ENCODE results near the gene ACACA. TPM values are rescaled to one million over a fixed set of nuclear protein-coding genes. Genes with fewer than 3 reads are reported as not detected.

The ACACA gene
- total and polyA plus RNA-seq, 4 donors, result 6.1 to 49.9 (median 23.7) TPM

DNA sequence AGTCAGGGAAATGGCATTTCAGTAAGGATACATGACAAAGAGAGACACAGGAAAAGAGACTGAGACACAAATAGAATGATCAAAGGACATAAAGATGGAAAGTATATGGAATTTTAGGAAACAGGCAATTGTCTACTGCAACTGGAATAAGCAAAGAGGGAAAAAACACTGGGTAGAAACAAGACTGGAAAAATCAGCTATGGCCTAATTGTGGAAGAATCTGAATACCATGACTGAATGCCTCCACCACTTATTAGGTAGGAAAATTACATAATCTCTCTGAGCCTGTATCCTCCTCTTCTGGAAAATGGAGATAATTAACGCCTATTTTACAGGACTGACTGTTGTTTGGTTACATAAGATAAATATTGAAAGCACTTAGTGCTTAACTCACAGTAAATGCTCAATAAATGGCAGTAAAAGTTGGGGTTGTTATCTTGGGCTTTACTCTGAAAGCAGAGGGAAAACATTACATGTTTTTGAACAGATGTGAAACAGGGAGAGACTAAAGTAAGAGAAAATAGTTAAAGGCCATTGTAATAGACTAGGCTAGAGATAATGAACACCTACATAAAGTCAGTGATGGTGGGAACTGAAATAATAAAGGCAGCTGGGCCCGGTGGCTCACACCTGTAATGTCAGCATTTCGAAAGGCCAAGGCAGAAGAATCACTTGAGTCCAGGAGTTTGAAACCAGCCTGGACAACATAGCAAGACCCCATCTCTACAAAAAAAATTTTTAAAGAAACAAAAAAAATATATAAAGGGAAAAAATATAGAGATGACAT, 94.3 kb downstream of the ACACA start:
- no peaks in the 10 kb centered on the region for H3K9me3 ChIP-seq (ENCODE audit: control insufficient read depth, low read length)
- H3K36me3 ChIP-seq (ENCODE audit: control insufficient read depth in 1 of 2, insufficient read depth in 2 of 2, low read length in 1 of 2), result peaks cover 0 to 3% of the 10 kb centered on the region in 2 donors
- no peaks in the 10 kb centered on the region for H3K4me1 ChIP-seq (ENCODE audit: control insufficient read depth in 1 of 2, insufficient read depth in 2 of 2, low read length in 2 of 2)
- no peak overlapping the region for H3K27ac ChIP-seq (ENCODE audit: low read depth in 1 of 2, low read length in 2 of 2)
- ATAC-seq (ENCODE audit: low FRiP score) (no peak), DNase-seq (no peak)
- WGBS, 2 donors, result 95 to 99% methylated on average over 3 of the region's 3 CpGs
- no peaks in the 10 kb centered on the region for H3K27me3 ChIP-seq (ENCODE audit: control insufficient read depth in 1 of 2, insufficient read depth in 2 of 2, low read length in 1 of 2)
- no peak overlapping the region for H3K4me3 ChIP-seq (ENCODE audit: low read length in 2 of 2)
- intact Hi-C loops (cut with DNase I), result no loop called here

DNA sequence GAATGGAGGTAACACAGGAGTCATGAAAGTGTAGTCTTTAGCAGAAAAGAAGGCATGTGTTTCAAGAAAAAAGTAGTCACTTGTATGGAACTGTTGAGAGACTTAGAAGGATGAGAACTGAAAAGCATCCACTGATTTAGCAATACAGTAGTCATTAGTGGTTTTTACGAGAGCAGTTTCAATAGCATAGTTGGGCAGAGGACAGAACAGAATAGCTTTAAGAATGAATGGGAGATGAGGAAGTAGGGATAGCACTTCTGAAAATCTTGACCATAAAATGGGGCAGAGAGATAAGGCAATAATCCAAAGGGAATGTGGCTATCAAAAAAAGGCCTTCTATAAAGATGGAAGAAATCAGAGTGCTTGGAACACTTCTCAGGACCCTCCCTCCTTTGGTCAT, 95.7 kb downstream of the ACACA start:
- ATAC-seq (ENCODE audit: low FRiP score), result no peak
- Histone ChIP-seq H3K9me3 (ENCODE audit: control insufficient read depth, low read length) (no peaks in the 10 kb centered on the region), H3K27me3 (ENCODE audit: control insufficient read depth in 1 of 2, insufficient read depth in 2 of 2, low read length in 1 of 2) (no peaks in the 10 kb centered on the region), H3K36me3 (ENCODE audit: control insufficient read depth in 1 of 2, insufficient read depth in 2 of 2, low read length in 1 of 2) (peaks cover 0 to 3% of the 10 kb centered on the region in 2 donors), H3K4me3 (ENCODE audit: low read length in 2 of 2) (no peak overlapping the region), H3K27ac (ENCODE audit: low read depth in 1 of 2, low read length in 2 of 2) (no peak overlapping the region), H3K4me1 (ENCODE audit: control insufficient read depth in 1 of 2, insufficient read depth in 2 of 2, low read length in 2 of 2) (no peaks in the 10 kb centered on the region)
- no peak for DNase-seq
- 93 to 97% methylated on average over 1 of the region's 1 CpG for WGBS, 2 donors
- intact Hi-C loops (cut with DNase I), result no loop called here

DNA sequence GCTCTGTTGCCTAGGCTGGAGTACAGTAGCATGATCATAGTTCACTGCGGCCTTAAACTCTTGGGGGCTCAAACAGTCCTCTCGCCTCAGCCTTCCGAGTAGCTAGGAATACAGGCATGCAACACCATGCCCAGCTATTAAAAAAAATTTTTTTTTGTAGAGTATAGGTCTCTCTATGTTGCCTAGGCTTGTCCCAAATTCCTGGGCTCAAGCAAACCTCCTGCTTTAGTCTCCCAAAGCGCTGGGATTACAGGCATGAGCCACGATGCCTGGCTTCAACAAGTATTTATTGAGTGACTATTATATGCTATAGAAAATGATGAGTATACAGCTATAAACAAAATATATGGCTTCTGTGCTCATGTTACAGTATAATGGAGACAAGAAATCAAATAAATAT, 97.6 kb downstream of the ACACA start:
- Histone ChIP-seq H3K36me3 (ENCODE audit: control insufficient read depth in 1 of 2, insufficient read depth in 2 of 2, low read length in 1 of 2) (no peaks in the 10 kb centered on the region), H3K9me3 (ENCODE audit: control insufficient read depth, low read length) (no peaks in the 10 kb centered on the region), H3K4me1 (ENCODE audit: control insufficient read depth in 1 of 2, insufficient read depth in 2 of 2, low read length in 2 of 2) (no peaks in the 10 kb centered on the region), H3K27ac (ENCODE audit: low read depth in 1 of 2, low read length in 2 of 2) (no peak overlapping the region), H3K4me3 (ENCODE audit: low read length in 2 of 2) (no peak overlapping the region), H3K27me3 (ENCODE audit: control insufficient read depth in 1 of 2, insufficient read depth in 2 of 2, low read length in 1 of 2) (no peaks in the 10 kb centered on the region)
- 95 to 96% methylated on average over 5 of the region's 5 CpGs for WGBS, 2 donors
- intact Hi-C loops (cut with DNase I), result no loop called here
- no peak for ATAC-seq (ENCODE audit: low FRiP score)
- no peak for DNase-seq

DNA sequence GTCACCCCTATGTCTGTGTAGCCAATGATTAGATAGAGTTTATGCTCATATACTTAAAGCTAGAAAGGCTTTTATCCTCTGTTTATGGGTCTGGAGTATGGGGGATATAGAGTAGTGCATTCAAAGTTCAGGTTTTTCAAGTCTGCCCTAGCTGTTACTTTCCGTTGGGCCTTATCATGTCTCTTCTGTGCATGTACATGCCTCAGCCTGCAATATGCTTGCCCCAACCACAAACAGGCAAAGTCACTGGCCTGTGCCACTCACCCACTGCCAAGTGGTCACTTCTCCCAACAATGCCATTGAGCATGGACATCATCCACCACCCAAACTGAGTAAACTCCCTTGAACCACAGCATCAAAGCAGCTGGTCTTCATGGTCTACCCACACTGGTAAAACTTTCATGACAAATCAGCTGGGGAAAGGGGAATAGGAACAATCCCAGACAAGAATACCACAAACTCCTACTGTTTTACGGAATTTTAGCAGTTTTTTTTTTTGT, 101.2 kb downstream of the ACACA start:
- Histone ChIP-seq H3K4me1 (ENCODE audit: control insufficient read depth in 1 of 2, insufficient read depth in 2 of 2, low read length in 2 of 2) (no peaks in the 10 kb centered on the region), H3K36me3 (ENCODE audit: control insufficient read depth in 1 of 2, insufficient read depth in 2 of 2, low read length in 1 of 2) (no peaks in the 10 kb centered on the region), H3K9me3 (ENCODE audit: control insufficient read depth, low read length) (no peaks in the 10 kb centered on the region), H3K27me3 (ENCODE audit: control insufficient read depth in 1 of 2, insufficient read depth in 2 of 2, low read length in 1 of 2) (no peaks in the 10 kb centered on the region), H3K27ac (ENCODE audit: low read depth in 1 of 2, low read length in 2 of 2) (no peak overlapping the region), H3K4me3 (ENCODE audit: low read length in 2 of 2) (no peak overlapping the region)
- intact Hi-C loops (cut with DNase I), result no loop called here
- no peak for DNase-seq
- ATAC-seq (ENCODE audit: low FRiP score), result no peak
- WGBS, 2 donors, result 90 to 91% methylated on average over 2 of the region's 2 CpGs

DNA sequence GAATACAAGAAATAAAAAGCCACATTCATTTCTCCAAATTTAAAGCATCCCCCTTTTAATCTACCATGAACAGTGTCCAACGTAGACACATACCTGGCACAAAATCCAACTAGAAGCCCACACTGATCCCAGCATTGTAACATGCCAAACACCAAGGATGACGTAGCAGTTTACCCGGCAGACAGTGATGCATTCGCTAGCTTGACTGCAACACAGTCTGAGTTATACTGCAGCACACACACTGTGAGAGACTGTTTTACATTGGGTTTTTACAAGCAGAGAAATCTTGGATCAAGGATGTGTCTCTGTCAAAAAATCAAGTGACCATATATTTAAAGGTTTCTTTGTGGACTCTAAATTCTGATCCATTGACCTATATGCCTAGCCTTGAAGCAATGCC, 105.3 kb downstream of the ACACA start:
- Histone ChIP-seq H3K4me3 (ENCODE audit: low read length in 2 of 2) (no peak overlapping the region), H3K36me3 (ENCODE audit: control insufficient read depth in 1 of 2, insufficient read depth in 2 of 2, low read length in 1 of 2) (no peaks in the 10 kb centered on the region), H3K4me1 (ENCODE audit: control insufficient read depth in 1 of 2, insufficient read depth in 2 of 2, low read length in 2 of 2) (no peaks in the 10 kb centered on the region), H3K27me3 (ENCODE audit: control insufficient read depth in 1 of 2, insufficient read depth in 2 of 2, low read length in 1 of 2) (no peaks in the 10 kb centered on the region), H3K9me3 (ENCODE audit: control insufficient read depth, low read length) (no peaks in the 10 kb centered on the region), H3K27ac (ENCODE audit: low read depth in 1 of 2, low read length in 2 of 2) (no peak overlapping the region)
- intact Hi-C loops (cut with DNase I), result no loop called here
- 8 to 14% methylated on average over 4 of the region's 4 CpGs for WGBS, 2 donors
- DNase-seq, result no peak
- no peak for ATAC-seq (ENCODE audit: low FRiP score)

DNA sequence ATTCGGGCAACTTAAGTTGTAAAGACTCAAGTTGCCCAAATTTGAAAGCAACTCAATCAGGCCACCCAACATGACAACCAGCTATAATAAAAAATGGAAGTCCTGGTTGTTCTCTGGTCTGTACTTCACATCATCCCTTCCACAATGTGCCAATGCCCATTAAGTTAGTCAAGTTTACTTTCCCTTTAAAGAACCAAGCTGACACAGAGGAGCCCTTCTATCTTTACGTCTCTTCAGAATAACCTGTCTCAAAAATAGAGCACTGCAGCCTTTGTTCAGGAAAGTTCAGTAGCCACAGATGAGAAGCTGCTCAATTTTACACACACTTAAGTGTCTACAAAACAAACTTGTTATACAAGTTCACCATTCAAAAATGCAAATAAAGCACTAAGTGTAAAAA, 106.0 kb downstream of the ACACA start:
- Histone ChIP-seq H3K9me3 (ENCODE audit: control insufficient read depth, low read length) (no peaks in the 10 kb centered on the region), H3K27ac (ENCODE audit: low read depth in 1 of 2, low read length in 2 of 2) (no peak overlapping the region), H3K27me3 (ENCODE audit: control insufficient read depth in 1 of 2, insufficient read depth in 2 of 2, low read length in 1 of 2) (no peaks in the 10 kb centered on the region), H3K4me3 (ENCODE audit: low read length in 2 of 2) (no peak overlapping the region), H3K4me1 (ENCODE audit: control insufficient read depth in 1 of 2, insufficient read depth in 2 of 2, low read length in 2 of 2) (no peaks in the 10 kb centered on the region), H3K36me3 (ENCODE audit: control insufficient read depth in 1 of 2, insufficient read depth in 2 of 2, low read length in 1 of 2) (no peaks in the 10 kb centered on the region)
- intact Hi-C loops (cut with DNase I), result no loop called here
- 45 to 53% methylated on average over 2 of the region's 2 CpGs for WGBS, 2 donors
- ATAC-seq (ENCODE audit: low FRiP score), result peak; percentile 36
- no peak for DNase-seq

DNA sequence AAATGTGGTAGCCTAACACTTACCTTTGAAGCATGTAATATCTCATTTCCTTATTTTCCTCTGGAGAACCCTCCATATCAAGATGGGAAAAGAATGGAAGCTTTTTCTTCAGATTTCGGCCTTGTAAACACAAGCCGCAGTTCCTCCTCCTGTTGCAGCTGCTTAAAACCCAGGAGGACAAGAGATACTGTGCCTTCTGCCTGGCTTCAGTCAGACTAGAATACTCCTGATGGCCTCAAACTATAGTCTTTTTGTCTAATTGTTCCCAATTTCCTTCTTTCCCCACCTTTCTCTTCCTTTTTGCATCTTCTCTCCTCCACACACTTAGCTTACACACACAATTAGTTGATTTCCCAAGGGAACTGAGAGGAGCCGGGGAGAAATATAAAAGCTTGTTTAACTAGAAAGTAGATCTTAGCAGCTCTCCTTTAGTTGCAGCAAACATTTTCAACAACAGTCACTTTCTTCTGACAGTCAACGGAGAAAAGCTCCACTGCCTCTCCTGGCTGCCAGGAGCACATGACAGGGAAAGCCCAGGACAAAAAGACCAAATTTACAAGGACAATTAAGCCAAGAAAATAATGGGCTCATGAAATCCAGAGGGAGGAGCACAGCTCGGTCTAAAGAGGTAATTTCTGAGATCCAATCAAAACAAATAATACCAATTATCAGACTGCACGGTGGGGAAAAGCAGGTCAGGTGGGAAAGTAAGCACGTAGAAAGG, 107.2 kb downstream of the ACACA start:
- H3K4me1 ChIP-seq (ENCODE audit: control insufficient read depth in 1 of 2, insufficient read depth in 2 of 2, low read length in 2 of 2), result no peaks in the 10 kb centered on the region
- H3K27ac ChIP-seq (ENCODE audit: low read depth in 1 of 2, low read length in 2 of 2), result peak overlapping the region in 1 of 2 donors; percentile 14
- H3K27me3 ChIP-seq (ENCODE audit: control insufficient read depth in 1 of 2, insufficient read depth in 2 of 2, low read length in 1 of 2), result no peaks in the 10 kb centered on the region
- H3K36me3 ChIP-seq (ENCODE audit: control insufficient read depth in 1 of 2, insufficient read depth in 2 of 2, low read length in 1 of 2), result no peaks in the 10 kb centered on the region
- WGBS, 2 donors, result 22 to 28% methylated on average over 7 of the region's 7 CpGs
- DNase-seq (no peak), ATAC-seq (ENCODE audit: low FRiP score) (no peak)
- H3K9me3 ChIP-seq (ENCODE audit: control insufficient read depth, low read length), result no peaks in the 10 kb centered on the region
- intact Hi-C loops (cut with DNase I), result no loop called here
- H3K4me3 ChIP-seq (ENCODE audit: low read length in 2 of 2), result peak overlapping the region in 1 of 2 donors; percentile 20

DNA sequence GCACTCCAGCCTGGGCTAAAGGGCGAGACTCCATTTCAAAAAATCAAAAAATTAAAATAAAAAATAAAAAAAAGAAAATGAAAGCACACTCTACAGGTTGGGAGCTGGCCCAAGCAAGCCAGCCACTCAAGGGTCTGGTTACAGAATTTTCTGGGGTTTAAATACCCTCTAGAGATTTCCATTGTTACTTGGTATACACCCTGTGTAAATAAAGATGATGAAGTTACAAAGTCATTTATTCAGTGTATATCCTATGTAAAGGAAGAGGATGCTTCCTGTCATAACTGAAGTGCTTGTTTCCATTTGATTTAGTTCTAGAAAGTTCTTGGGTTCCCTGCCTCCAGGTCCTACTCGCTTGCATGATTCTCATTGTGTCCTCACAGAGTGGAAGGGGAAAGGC, 110.7 kb downstream of the ACACA start:
- Histone ChIP-seq H3K4me3 (ENCODE audit: low read length in 2 of 2) (no peak overlapping the region), H3K4me1 (ENCODE audit: control insufficient read depth in 1 of 2, insufficient read depth in 2 of 2, low read length in 2 of 2) (no peaks in the 10 kb centered on the region), H3K9me3 (ENCODE audit: control insufficient read depth, low read length) (no peaks in the 10 kb centered on the region), H3K27ac (ENCODE audit: low read depth in 1 of 2, low read length in 2 of 2) (no peak overlapping the region), H3K36me3 (ENCODE audit: control insufficient read depth in 1 of 2, insufficient read depth in 2 of 2, low read length in 1 of 2) (no peaks in the 10 kb centered on the region), H3K27me3 (ENCODE audit: control insufficient read depth in 1 of 2, insufficient read depth in 2 of 2, low read length in 1 of 2) (no peaks in the 10 kb centered on the region)
- DNase-seq, result no peak
- intact Hi-C loops (cut with DNase I), result no loop called here
- no peak for ATAC-seq (ENCODE audit: low FRiP score)
- 99 to 100% methylated on average over 2 of the region's 2 CpGs for WGBS, 2 donors

DNA sequence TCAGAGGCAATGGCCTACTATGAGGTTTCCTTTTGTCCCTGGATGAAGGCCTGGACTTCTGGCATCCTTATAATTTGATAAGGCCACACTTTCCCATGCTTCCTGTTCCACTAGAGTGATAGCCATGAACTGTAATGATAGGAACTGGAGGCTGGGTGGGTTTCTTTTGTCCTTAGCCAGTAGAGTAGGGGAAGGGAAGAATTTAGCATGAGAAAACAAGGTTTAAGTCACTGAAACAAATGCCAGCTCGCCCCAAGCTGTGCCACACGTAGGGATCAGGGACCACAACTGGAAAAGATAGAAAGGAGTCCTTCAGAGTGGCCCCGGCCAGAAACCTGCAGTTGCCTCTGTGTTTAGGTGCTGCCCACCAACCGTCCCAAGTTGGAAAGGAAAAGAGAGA, 111.7 kb downstream of the ACACA start:
- intact Hi-C loops (cut with DNase I), result no loop called here
- Histone ChIP-seq H3K36me3 (ENCODE audit: control insufficient read depth in 1 of 2, insufficient read depth in 2 of 2, low read length in 1 of 2) (no peaks in the 10 kb centered on the region), H3K27me3 (ENCODE audit: control insufficient read depth in 1 of 2, insufficient read depth in 2 of 2, low read length in 1 of 2) (no peaks in the 10 kb centered on the region), H3K4me1 (ENCODE audit: control insufficient read depth in 1 of 2, insufficient read depth in 2 of 2, low read length in 2 of 2) (no peaks in the 10 kb centered on the region), H3K4me3 (ENCODE audit: low read length in 2 of 2) (no peak overlapping the region), H3K27ac (ENCODE audit: low read depth in 1 of 2, low read length in 2 of 2) (no peak overlapping the region), H3K9me3 (ENCODE audit: control insufficient read depth, low read length) (no peaks in the 10 kb centered on the region)
- ATAC-seq (ENCODE audit: low FRiP score), result no peak
- no peak for DNase-seq
- WGBS, 2 donors, result 81 to 84% methylated on average over 4 of the region's 4 CpGs
